CD14-positive monocyte (primary cell): Measurements from ENCODE around the gene TENM3. TPM values are rescaled to one million over a fixed set of nuclear protein-coding genes. Genes with fewer than 3 reads are reported as not detected.

ENCODE experiments used
- DNase-seq, 3 donors: peaks; one replicate each; pipeline ENCODE4 v3.0.0-alpha.2; 2011 to 2022
- H2AFZ ChIP-seq: 2 replicates; pipeline ENCODE4 v1.6.0; 2012; ENCODE audit warnings: mild to moderate bottlenecking, low read depth, low read length, inconsistent platforms; ENCODE audit not compliant: insufficient read depth, poor library complexity, severe bottlenecking
- H3K27ac ChIP-seq, 2 donors: 1 replicate in 1 of 2; 2 replicates in 1 of 2; pipeline ENCODE4 v1.5.1; 2012 to 2013; ENCODE audit warnings: low read length in 2 of 2, control low read depth in 1 of 2, inconsistent platforms in 1 of 2, low read depth in 1 of 2, mild to moderate bottlenecking in 1 of 2
- H3K27me3 ChIP-seq, 2 donors: one replicate each; pipeline versions ENCODE4 v1.6.0 to v1.6.1; 2011 to 2013; ENCODE audit warnings: low read length in 2 of 2; ENCODE audit not compliant: control insufficient read depth in 2 of 2, insufficient read depth in 2 of 2
- H3K36me3 ChIP-seq, 2 donors: replicated peaks in 1 of 2; 1 replicate in 1 of 2; 2 replicates in 1 of 2; pipeline versions ENCODE4 v1.5.1 to v1.6.1; 2012 to 2013; ENCODE audit warnings: low read length in 2 of 2, control low read depth in 1 of 2, inconsistent platforms in 1 of 2, mild to moderate bottlenecking in 1 of 2; ENCODE audit not compliant: insufficient read depth in 2 of 2, control insufficient read depth in 1 of 2
- H3K4me1 ChIP-seq, 2 donors: 1 replicate in 1 of 2; 2 replicates in 1 of 2; pipeline versions ENCODE4 v1.5.1 to v1.6.1; 2012 to 2013; ENCODE audit warnings: low read length in 2 of 2, control low read depth in 1 of 2, inconsistent platforms in 1 of 2, mild to moderate bottlenecking in 1 of 2, moderate library complexity in 1 of 2; ENCODE audit not compliant: insufficient read depth in 2 of 2, control insufficient read depth in 1 of 2
- H3K4me2 ChIP-seq: replicated peaks from 2 replicates; pipeline ENCODE3; 2012; ENCODE audit warnings: low read length, moderate library complexity, mild to moderate bottlenecking; ENCODE audit not compliant: poor library complexity, severe bottlenecking; ENCODE audit errors: extremely low read depth
- H3K4me3 ChIP-seq, 3 experiments: fragments of 200-600 bp in 1 of 3; sonication (generic) in 1 of 3; replicated peaks in 1 of 3; 1 replicate in 2 of 3; 2 replicates in 1 of 3; pipeline ENCODE4 v1.5.1; 2011 to 2013; ENCODE audit warnings: low read length in 3 of 3, mild to moderate bottlenecking in 3 of 3, control low read depth in 2 of 3, low read depth in 2 of 3, inconsistent platforms in 1 of 3, moderate library complexity in 1 of 3
- H3K79me2 ChIP-seq: 2 replicates; pipeline ENCODE4 v1.6.0; 2012; ENCODE audit warnings: mild to moderate bottlenecking, control low read depth, inconsistent platforms, low read length, moderate library complexity; ENCODE audit not compliant: insufficient read depth
- H3K9ac ChIP-seq: 2 replicates; pipeline ENCODE4 v1.6.0; 2017; ENCODE audit warnings: low read length, mild to moderate bottlenecking; ENCODE audit not compliant: insufficient read depth, poor library complexity, severe bottlenecking
- H3K9me3 ChIP-seq, 2 donors: replicated peaks in 1 of 2; 1 replicate in 1 of 2; 2 replicates in 1 of 2; pipeline versions ENCODE4 v1.5.1 to v1.6.1; 2012 to 2013; ENCODE audit warnings: low read length in 2 of 2, control low read depth in 1 of 2; ENCODE audit not compliant: control insufficient read depth in 1 of 2, insufficient read depth in 1 of 2
- H4K20me1 ChIP-seq: 2 replicates; pipeline ENCODE4 v1.6.0; 2012; ENCODE audit warnings: mild to moderate bottlenecking, low read length, control low read depth, moderate library complexity; ENCODE audit not compliant: insufficient read depth
- H3K27ac Mint-ChIP-seq, 7 donors: one replicate each; pipeline ENCODE4 v1.8.0; 2020; ENCODE audit warnings: mild to moderate bottlenecking in 7 of 7, mixed read lengths in 7 of 7, moderate library complexity in 6 of 7, inconsistent platforms in 2 of 7
- H3K27me3 Mint-ChIP-seq, 3 donors: one replicate each; pipeline ENCODE4 v1.8.0; 2021 to 2022; ENCODE audit warnings: low read depth in 3 of 3, mild to moderate bottlenecking in 3 of 3, mixed read lengths in 3 of 3, moderate library complexity in 3 of 3, inconsistent platforms in 1 of 3
- H3K36me3 Mint-ChIP-seq, 2 donors: one replicate each; pipeline ENCODE4 v1.8.0; 2020; ENCODE audit warnings: mixed read lengths in 2 of 2, inconsistent platforms in 1 of 2, mild to moderate bottlenecking in 1 of 2
- H3K4me1 Mint-ChIP-seq: one replicate; pipeline ENCODE4 v1.8.0; 2020; ENCODE audit warnings: mild to moderate bottlenecking, mixed read lengths
- H3K4me3 Mint-ChIP-seq, 2 donors: one replicate each; pipeline ENCODE4 v1.8.0; 2020; ENCODE audit warnings: mild to moderate bottlenecking in 2 of 2, mixed read lengths in 2 of 2, moderate library complexity in 1 of 2
- H3K9me3 Mint-ChIP-seq, 7 donors: one replicate each; pipeline ENCODE4 v1.8.0; 2020 to 2022; ENCODE audit warnings: mixed read lengths in 7 of 7, mild to moderate bottlenecking in 6 of 7, moderate library complexity in 6 of 7, inconsistent platforms in 2 of 7
- WGBS: methylation state at CpG from one replicate; pipeline ENCODE4 v1.1.5; 2013; ENCODE audit warnings: missing lambda C conversion rate; ENCODE audit not compliant: insufficient coverage; 5-methylcytosine and 5-hydroxymethylcytosine counted together
- intact Hi-C, 2 donors: fragments of 100-400 bp; cut with micrococcal nuclease; formaldehyde crosslinking; loops; one replicate each; pipeline versions ENCODE4 v1.15.0 to v1.15.1; 2023
- polyA plus RNA-seq, 3 donors: library from polyadenylated mRNA; depleted of rRNA in 1 of 3; unstranded in 2 of 3; stranded (reverse) in 1 of 3; fragments of 300-500 nt in 2 of 3; fragments of >200 nt in 1 of 3; fragmentation: Illumina TruSeq in 2 of 3; gene quantifications; 1 replicate in 2 of 3; 2 replicates in 1 of 3; pipeline ENCODE4 v1.2.3, GENCODE V29; 2012 to 2021
- TF ChIP-seq, protein P1 (sequence below): fragments of 200-600 bp; IDR thresholded peaks from one replicate; pipeline ENCODE4 v1.8.0; 2022; ENCODE audit warnings: antibody characterized with exemption, mild to moderate bottlenecking

Gene TENM3
- polyA plus RNA-seq, 3 donors: not detected

DNA sequence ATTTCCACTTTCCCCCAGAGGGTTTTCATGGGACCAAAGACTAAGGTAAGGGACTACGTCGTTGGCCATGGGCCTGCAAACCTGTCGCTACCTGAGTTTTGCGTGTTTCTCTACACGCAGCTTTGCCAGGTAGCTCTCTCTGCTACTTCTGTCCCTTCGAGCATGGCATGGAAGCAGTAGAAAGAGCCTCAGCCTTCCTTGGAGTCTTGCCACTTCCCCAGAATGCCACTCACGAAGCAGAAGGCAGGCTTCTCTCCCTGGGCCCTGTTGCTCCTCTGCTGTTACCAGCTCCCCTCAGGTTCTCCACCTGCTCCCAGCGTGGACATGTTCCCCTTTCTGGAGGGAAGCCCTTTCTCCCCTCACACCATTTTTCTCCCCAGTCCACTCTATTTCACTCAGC lies 381.1 kb downstream of the TENM3 start:
- no peak overlapping the region for H3K4me3 ChIP-seq
- no peaks in the 10 kb centered on the region for H4K20me1 ChIP-seq
- no peaks in the 10 kb centered on the region for H3K4me1 ChIP-seq
- H3K9me3 Mint-ChIP-seq: peaks cover 0 to 2% (median 0%) of the 10 kb centered on the region in 7 donors
- H3K4me2 ChIP-seq: no peak overlapping the region
- no peaks in the 10 kb centered on the region for H3K9me3 ChIP-seq
- TF ChIP-seq, protein P1, sequence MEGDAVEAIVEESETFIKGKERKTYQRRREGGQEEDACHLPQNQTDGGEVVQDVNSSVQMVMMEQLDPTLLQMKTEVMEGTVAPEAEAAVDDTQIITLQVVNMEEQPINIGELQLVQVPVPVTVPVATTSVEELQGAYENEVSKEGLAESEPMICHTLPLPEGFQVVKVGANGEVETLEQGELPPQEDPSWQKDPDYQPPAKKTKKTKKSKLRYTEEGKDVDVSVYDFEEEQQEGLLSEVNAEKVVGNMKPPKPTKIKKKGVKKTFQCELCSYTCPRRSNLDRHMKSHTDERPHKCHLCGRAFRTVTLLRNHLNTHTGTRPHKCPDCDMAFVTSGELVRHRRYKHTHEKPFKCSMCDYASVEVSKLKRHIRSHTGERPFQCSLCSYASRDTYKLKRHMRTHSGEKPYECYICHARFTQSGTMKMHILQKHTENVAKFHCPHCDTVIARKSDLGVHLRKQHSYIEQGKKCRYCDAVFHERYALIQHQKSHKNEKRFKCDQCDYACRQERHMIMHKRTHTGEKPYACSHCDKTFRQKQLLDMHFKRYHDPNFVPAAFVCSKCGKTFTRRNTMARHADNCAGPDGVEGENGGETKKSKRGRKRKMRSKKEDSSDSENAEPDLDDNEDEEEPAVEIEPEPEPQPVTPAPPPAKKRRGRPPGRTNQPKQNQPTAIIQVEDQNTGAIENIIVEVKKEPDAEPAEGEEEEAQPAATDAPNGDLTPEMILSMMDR: no peak
- H3K27me3 Mint-ChIP-seq: peaks cover 1 to 4% (median 2%) of the 10 kb centered on the region in 3 donors
- H3K4me1 Mint-ChIP-seq: no peaks in the 10 kb centered on the region
- no peak overlapping the region for H2AFZ ChIP-seq
- H3K27me3 ChIP-seq: no peaks in the 10 kb centered on the region
- H3K79me2 ChIP-seq: no peaks in the 10 kb centered on the region
- H3K36me3 Mint-ChIP-seq: no peaks in the 10 kb centered on the region
- no peak overlapping the region for H3K27ac ChIP-seq
- intact Hi-C loops: no loop called here
- H3K27ac Mint-ChIP-seq: no peak overlapping the region
- DNase-seq: no peak
- no peak overlapping the region for H3K4me3 Mint-ChIP-seq
- H3K36me3 ChIP-seq: no peaks in the 10 kb centered on the region
- 92% methylated on average over 7 of the region's 8 CpGs for WGBS
- no peak overlapping the region for H3K9ac ChIP-seq

DNA sequence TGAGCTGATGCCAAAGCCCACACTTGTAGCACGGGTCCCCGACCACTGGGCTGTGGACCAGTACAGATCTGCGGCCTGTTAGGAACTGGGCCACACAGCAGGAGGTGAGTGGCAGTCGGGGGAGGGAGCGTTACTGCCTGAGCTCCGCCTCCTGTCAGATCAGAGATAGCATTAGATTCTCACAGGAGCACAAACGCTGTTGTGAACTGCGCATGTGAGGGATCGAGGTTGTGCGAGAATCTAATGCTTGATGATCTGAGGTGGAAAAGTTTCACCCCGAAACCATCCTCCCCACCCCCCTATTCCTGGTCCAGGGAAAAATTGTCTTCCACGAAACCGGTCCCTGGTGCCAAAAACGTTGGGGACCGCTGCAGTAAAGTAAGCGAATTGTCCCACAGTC lies 382.0 kb downstream of the TENM3 start:
- no peak overlapping the region for H2AFZ ChIP-seq
- no peaks in the 10 kb centered on the region for H3K27me3 ChIP-seq
- H3K27me3 Mint-ChIP-seq: peaks cover 1 to 4% (median 2%) of the 10 kb centered on the region in 3 donors
- H3K4me1 Mint-ChIP-seq: no peaks in the 10 kb centered on the region
- no peak overlapping the region for H3K4me2 ChIP-seq
- H3K9me3 ChIP-seq: no peaks in the 10 kb centered on the region
- no peak overlapping the region for H3K27ac ChIP-seq
- H3K27ac Mint-ChIP-seq: no peak overlapping the region
- WGBS: 95% methylated on average over 3 of the region's 16 CpGs
- H3K4me3 Mint-ChIP-seq: no peak overlapping the region
- no peaks in the 10 kb centered on the region for H4K20me1 ChIP-seq
- intact Hi-C loops: no loop called here
- H3K36me3 Mint-ChIP-seq: no peaks in the 10 kb centered on the region
- no peaks in the 10 kb centered on the region for H3K4me1 ChIP-seq
- no peak overlapping the region for H3K4me3 ChIP-seq
- peaks cover 0 to 2% (median 0%) of the 10 kb centered on the region in 7 donors for H3K9me3 Mint-ChIP-seq
- DNase-seq: no peak
- TF ChIP-seq, protein P1: no peak
- H3K79me2 ChIP-seq: no peaks in the 10 kb centered on the region
- no peaks in the 10 kb centered on the region for H3K36me3 ChIP-seq
- H3K9ac ChIP-seq: no peak overlapping the region
